ENCODE results near the gene TP53BP2. TPM values are rescaled to one million over a fixed set of nuclear protein-coding genes. Genes with fewer than 3 reads are reported as not detected.
"Not testable (repeated sequence)": the region's sequence is repeated elsewhere in the genome, so short reads cannot be mapped to it uniquely, and the experiment has no call there.

The TP53BP2 gene
- total RNA-seq, 4 donors from 2014 or later = 26.6 to 106 (median 43.8) TPM

DNA sequence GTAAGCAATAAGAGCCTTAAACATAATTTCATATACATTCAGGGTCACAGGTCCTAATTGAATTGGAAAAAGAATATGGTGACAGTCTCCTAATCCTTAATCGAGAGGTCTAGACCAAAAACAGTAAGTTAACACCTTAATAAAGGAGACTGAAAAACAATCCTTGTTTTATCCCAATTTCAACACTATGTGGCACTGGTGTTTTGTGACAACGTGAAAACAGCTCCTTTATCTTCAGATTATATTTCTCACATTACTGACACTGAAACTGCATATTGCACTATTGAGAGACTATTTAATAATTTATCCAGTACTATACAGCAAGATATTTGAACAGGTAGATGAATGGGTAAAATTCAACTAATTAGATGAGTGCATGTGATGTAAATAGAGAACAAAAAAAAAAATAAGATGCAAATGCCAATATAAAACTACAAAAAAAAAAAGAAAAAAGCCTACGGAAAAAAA, 34.1 kb downstream of the TP53BP2 start:
- Histone ChIP-seq H3K27me3 (no peaks in the 10 kb centered on the region), H3K4me3 (no peak overlapping the region), H3K4me1 (peaks cover 3 to 16% (median 15%) of the 10 kb centered on the region in 4 donors), H3K27ac (replicated peaks in 1 of 4) (no peak overlapping the region), H3K36me3 (peaks cover 17 to 51% (median 38%) of the 10 kb centered on the region in 4 donors), H3K9me3 (no peaks in the 10 kb centered on the region)
- intact Hi-C loops (cut with DNase I) = loop anchor here (5.0 kb wide), 1 partner anchor 36 kb away; the partner anchor contains the start of gene TP53BP2
- no peak for DNase-seq (ENCODE audit: extremely low spot score)
- 50% methylated on average over 3 of the region's 3 CpGs for WGBS
- no peak for TF ChIP-seq EP300 (IDR thresholded peaks at IDR 0.05)
- TF ChIP-seq, protein P1, sequence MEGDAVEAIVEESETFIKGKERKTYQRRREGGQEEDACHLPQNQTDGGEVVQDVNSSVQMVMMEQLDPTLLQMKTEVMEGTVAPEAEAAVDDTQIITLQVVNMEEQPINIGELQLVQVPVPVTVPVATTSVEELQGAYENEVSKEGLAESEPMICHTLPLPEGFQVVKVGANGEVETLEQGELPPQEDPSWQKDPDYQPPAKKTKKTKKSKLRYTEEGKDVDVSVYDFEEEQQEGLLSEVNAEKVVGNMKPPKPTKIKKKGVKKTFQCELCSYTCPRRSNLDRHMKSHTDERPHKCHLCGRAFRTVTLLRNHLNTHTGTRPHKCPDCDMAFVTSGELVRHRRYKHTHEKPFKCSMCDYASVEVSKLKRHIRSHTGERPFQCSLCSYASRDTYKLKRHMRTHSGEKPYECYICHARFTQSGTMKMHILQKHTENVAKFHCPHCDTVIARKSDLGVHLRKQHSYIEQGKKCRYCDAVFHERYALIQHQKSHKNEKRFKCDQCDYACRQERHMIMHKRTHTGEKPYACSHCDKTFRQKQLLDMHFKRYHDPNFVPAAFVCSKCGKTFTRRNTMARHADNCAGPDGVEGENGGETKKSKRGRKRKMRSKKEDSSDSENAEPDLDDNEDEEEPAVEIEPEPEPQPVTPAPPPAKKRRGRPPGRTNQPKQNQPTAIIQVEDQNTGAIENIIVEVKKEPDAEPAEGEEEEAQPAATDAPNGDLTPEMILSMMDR (IDR thresholded peaks at IDR 0.05) = peak; percentile 47 to 61 (median 55)
- no peak for TF ChIP-seq POLR2A (IDR thresholded peaks at IDR 0.05; ENCODE audit: low read depth)

DNA sequence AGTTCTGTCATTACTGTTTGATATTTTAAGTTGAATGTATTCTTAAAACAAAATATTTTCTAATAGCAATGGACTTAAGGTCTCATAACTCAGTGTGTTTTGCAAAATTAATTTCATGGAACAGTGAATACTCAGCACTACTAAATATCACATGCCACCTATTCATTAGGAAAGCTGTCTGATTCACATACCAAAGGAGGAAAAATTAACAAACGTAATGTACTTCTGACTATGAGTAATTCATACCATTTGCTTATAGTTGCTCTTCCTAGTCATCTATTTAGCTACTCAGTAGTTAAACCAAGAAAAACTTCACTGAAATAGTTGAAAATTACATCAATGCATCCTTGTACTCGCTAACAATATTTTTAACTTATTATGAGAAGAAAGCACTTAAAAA, 35.2 kb downstream of the TP53BP2 start:
- TF ChIP-seq POLR2A (IDR thresholded peaks at IDR 0.05; ENCODE audit: low read depth) (no peak), EP300 (IDR thresholded peaks at IDR 0.05) (no peak), POLR2AphosphoS5 (IDR thresholded peaks at IDR 0.05) (no peak)
- TF ChIP-seq, protein P1 (IDR thresholded peaks at IDR 0.05) = no peak
- no peak for DNase-seq (ENCODE audit: extremely low spot score)
- Histone ChIP-seq H3K27ac (replicated peaks in 1 of 4) (no peak overlapping the region), H3K9me3 (no peaks in the 10 kb centered on the region), H3K36me3 (peaks cover 17 to 62% (median 49%) of the 10 kb centered on the region in 4 donors), H3K27me3 (no peaks in the 10 kb centered on the region), H3K4me1 (peaks cover 2 to 12% (median 10%) of the 10 kb centered on the region in 4 donors), H3K4me3 (no peak overlapping the region)
- intact Hi-C loops (cut with DNase I) = loop anchor here (5.0 kb wide), 1 partner anchor 37 kb away; the partner anchor contains the start of gene TP53BP2
- WGBS = 64% methylated on average over 2 of the region's 2 CpGs

DNA sequence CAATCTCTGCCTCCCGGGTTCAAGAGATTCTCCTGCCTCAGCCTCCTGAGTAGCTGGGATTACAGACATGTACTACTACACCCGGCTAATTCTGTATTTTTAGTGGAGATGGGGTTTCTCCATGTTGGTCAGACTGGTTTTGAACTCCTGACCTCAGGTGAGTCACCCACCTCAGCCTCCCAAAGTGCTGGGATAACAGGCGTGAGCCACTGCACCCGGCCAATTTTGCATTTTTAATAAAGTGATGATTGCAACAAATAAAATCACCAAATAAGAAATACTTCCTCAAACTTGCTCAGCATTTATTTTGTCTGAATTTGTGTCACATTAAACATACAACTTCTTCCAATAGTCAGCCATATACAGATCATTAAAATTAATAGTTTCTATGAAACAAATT, 35.8 kb downstream of the TP53BP2 start:
- not testable (repeated sequence) for H3K27ac ChIP-seq (replicated peaks in 1 of 4); DNase-seq (ENCODE audit: extremely low spot score); H3K4me1 ChIP-seq; H3K4me3 ChIP-seq; H3K9me3 ChIP-seq; H3K27me3 ChIP-seq
- 81% methylated on average over 4 of the region's 4 CpGs for WGBS
- intact Hi-C loops (cut with DNase I) = loop anchor here (5.0 kb wide), 1 partner anchor 37 kb away; the partner anchor contains the start of gene TP53BP2
- peaks cover 23 to 67% (median 52%) of the 10 kb centered on the region in 4 donors for H3K36me3 ChIP-seq

DNA sequence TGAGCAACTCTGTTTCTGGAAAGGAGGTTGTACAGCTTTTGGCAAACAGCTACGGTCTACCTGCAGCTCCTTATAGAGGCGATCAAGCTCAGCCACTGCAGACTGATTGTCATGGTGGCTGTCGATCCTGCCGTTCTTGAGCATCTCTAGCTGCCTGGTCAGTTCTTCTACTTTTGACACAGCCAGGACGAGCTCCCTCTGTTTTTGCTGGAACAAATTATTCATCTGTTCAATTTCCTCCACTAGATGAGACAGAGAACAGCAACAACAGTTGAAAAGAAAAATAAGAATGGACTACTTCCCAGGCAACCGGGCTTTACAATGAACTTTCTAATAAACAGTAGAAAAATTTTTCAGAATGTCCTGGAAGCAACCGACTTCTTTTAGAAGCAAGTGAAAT, 42.5 kb downstream of the TP53BP2 start:
- Histone ChIP-seq H3K9me3 (no peaks in the 10 kb centered on the region), H3K4me3 (no peak overlapping the region), H3K36me3 (peaks cover 51 to 86% (median 74%) of the 10 kb centered on the region in 4 donors), H3K27ac (replicated peaks in 1 of 4) (no peak overlapping the region), H3K4me1 (no peaks in the 10 kb centered on the region), H3K27me3 (no peaks in the 10 kb centered on the region)
- intact Hi-C loops (cut with DNase I) = no loop called here
- DNase-seq (ENCODE audit: extremely low spot score) = no peak
- TF ChIP-seq EP300 (IDR thresholded peaks at IDR 0.05) = no peak
- no peak for TF ChIP-seq POLR2AphosphoS5 (IDR thresholded peaks at IDR 0.05)
- TF ChIP-seq, protein P1 (IDR thresholded peaks at IDR 0.05) = no peak
- TF ChIP-seq POLR2A (IDR thresholded peaks at IDR 0.05; ENCODE audit: low read depth) = no peak
- WGBS = 87% methylated on average over 7 of the region's 7 CpGs

DNA sequence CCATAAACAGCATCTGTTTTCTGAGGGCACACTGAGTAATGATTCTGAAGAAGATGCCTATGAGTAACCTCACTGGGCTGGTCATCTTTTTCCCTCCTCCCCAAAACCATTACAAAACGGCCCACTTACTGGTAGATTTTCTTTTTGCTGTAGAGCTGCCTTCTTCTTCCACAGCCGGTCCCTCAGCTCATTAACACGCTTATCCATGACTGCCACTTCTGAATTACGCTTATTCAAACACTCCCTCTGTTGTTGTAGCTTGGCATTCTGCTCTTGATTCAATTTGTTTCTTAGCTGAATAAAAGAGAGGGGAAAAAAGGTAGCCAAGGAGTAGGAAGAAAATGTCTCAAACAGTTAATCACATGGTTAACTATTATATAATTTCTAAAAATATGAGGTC, 43.1 kb downstream of the TP53BP2 start:
- intact Hi-C loops (cut with DNase I) = no loop called here
- Histone ChIP-seq H3K27ac (replicated peaks in 1 of 4) (no peak overlapping the region), H3K27me3 (no peaks in the 10 kb centered on the region), H3K4me1 (no peaks in the 10 kb centered on the region), H3K36me3 (peaks cover 57 to 88% (median 80%) of the 10 kb centered on the region in 4 donors), H3K9me3 (no peaks in the 10 kb centered on the region), H3K4me3 (no peak overlapping the region)
- 78% methylated on average over 4 of the region's 4 CpGs for WGBS
- DNase-seq (ENCODE audit: extremely low spot score) = no peak
- TF ChIP-seq POLR2A (IDR thresholded peaks at IDR 0.05; ENCODE audit: low read depth) (no peak), EP300 (IDR thresholded peaks at IDR 0.05) (no peak), POLR2AphosphoS5 (IDR thresholded peaks at IDR 0.05) (no peak)
- TF ChIP-seq, protein P1 (IDR thresholded peaks at IDR 0.05) = no peak
